Duodenal mucosa (tissue), 2 donors: Measurements from ENCODE around the gene SLC22A5.

Experiments used
- H3K27ac ChIP-seq: one replicate; pipeline ENCODE4 v1.7.0; 2013; ENCODE audit warnings: low read depth, low read length
- H3K27me3 ChIP-seq, 2 donors: one replicate each; pipeline ENCODE4 v1.7.0; 2013; ENCODE audit warnings: low read length in 2 of 2, control low read depth in 1 of 2; ENCODE audit not compliant: insufficient read depth in 2 of 2, control insufficient read depth in 1 of 2
- H3K36me3 ChIP-seq, 2 donors: one replicate each; pipeline ENCODE4 v1.7.0; 2013; ENCODE audit warnings: low read length in 2 of 2, control low read depth in 1 of 2; ENCODE audit not compliant: insufficient read depth in 2 of 2, control insufficient read depth in 1 of 2
- H3K4me1 ChIP-seq, 2 donors: one replicate each; pipeline ENCODE4 v1.7.0; 2013; ENCODE audit warnings: low read length in 2 of 2, control low read depth in 1 of 2; ENCODE audit not compliant: insufficient read depth in 2 of 2, control insufficient read depth in 1 of 2
- H3K4me3 ChIP-seq, 2 donors: one replicate each; pipeline ENCODE4 v1.7.0; 2013; ENCODE audit warnings: low read length in 2 of 2, low read depth in 1 of 2
- H3K9ac ChIP-seq, 2 donors: one replicate each; pipeline ENCODE4 v1.7.0; 2013; ENCODE audit warnings: low read length in 2 of 2, low read depth in 1 of 2
- H3K9me3 ChIP-seq, 2 donors: one replicate each; pipeline ENCODE4 v1.7.0; 2013; ENCODE audit warnings: low read length in 2 of 2, control low read depth in 1 of 2; ENCODE audit not compliant: control insufficient read depth in 1 of 2

SLC22A5 gene

GRCh38 chr5:132444061-132444460 lies 74.6 kb downstream of the SLC22A5 start:
- Histone ChIP-seq H3K4me1 (peaks cover 49 to 55% of the 10 kb centered on the region in 2 donors), H3K9ac (no peak overlapping the region), H3K27ac (no peak overlapping the region), H3K27me3 (no peaks in the 10 kb centered on the region), H3K9me3 (no peaks in the 10 kb centered on the region), H3K36me3 (peaks cover 0 to 20% of the 10 kb centered on the region in 2 donors), H3K4me3 (no peak overlapping the region)
